IPS DF 19.7 (cell line): ENCODE results near the gene MAPT.
A peak's percentile ranks its signal among the peaks of the same experiment; 100 is the strongest.
"Not testable (repeated sequence)": the region's sequence is repeated elsewhere in the genome, so short reads cannot be mapped to it uniquely, and the experiment has no call there.

ENCODE experiments used
- DNase-seq: peaks from one replicate; pipeline ENCODE4 v3.0.0-alpha.2; 2013; ENCODE audit warnings: low read depth, low spot score

The MAPT gene

DNA sequence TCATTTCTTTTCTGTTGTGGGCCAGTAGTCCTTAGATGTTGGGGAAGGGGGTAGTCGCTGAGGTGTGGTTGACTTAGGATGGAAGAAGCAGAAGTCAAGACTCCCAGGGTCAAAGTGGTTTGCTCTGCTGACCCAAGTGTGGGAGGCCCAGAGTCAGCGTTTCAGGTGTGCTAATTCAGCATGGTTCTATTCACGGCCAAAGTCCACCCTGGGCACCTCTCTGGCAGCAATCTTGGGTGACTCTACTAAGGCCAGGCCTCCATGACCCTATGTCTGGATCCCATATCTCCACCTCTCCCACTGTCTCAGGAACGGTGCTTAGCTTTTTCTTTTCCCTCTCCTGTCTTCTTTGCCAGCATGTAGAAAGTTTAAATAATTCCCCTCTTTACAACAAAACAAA lies 32.9 kb downstream of the MAPT start:
- DNase-seq, result no peak

DNA sequence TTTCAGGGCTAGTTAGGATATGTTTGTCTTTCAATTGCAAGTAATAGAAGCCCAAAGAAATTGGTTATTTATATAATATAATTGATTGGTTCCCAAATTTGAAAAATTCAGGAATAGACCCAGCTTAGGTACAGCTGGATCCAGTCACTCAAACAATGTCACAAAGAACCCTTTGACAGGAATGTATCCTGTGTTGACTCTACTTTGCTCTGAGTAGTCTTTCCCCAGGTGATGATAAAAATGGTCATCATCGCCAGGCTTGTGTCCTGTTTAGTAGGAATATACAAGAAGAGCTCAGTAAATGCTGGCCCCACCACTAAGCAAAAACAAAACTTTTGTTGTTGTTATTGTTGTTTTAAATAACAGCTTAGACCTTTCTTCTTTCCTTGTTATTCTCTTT lies 35.0 kb downstream of the MAPT start:
- DNase-seq, result no peak

DNA sequence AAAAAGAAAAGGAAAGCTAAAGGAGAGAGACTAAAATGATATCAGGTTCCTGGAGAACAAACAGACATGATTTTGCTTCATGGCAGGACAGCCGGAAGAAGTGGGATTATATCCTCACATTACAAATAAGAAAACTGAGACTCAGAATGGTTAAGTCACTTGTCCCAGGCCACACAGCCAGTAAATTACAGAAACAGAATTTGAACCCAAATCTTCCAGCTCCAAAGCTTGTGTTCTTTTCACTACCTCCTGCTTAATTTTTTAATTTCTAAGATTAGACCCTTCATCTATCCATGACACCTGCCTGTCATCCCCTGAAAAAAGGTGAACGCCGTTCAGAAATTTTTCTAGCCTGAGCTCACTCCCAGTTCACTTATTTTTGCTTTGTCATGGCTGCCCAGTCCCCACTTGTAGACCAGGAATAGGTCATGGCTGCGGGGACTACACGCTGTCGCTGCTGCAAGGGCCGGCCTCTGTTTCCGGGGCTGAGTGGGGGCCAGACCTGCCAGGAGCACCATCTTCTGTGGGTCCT lies 36.1 kb downstream of the MAPT start:
- no peak for DNase-seq

DNA sequence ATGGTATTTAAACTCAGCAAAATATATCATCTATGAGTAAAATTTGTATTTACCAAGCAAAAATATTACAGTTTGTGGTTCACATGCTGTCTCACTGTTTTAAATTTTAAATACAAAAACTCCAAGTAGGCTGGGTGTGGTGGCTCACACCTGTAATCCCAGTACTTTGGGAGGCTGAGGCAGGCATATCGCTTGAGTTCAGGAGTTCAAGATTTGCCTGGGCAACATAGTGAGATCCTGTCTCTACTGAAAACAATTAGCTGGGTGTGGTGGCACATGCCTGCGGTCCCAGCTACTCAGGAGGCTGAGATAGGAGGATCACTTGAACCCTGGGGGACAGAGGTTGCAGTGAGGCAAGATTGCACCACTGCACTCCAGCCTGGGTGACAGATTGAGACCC lies 37.3 kb downstream of the MAPT start:
- no peak for DNase-seq

DNA sequence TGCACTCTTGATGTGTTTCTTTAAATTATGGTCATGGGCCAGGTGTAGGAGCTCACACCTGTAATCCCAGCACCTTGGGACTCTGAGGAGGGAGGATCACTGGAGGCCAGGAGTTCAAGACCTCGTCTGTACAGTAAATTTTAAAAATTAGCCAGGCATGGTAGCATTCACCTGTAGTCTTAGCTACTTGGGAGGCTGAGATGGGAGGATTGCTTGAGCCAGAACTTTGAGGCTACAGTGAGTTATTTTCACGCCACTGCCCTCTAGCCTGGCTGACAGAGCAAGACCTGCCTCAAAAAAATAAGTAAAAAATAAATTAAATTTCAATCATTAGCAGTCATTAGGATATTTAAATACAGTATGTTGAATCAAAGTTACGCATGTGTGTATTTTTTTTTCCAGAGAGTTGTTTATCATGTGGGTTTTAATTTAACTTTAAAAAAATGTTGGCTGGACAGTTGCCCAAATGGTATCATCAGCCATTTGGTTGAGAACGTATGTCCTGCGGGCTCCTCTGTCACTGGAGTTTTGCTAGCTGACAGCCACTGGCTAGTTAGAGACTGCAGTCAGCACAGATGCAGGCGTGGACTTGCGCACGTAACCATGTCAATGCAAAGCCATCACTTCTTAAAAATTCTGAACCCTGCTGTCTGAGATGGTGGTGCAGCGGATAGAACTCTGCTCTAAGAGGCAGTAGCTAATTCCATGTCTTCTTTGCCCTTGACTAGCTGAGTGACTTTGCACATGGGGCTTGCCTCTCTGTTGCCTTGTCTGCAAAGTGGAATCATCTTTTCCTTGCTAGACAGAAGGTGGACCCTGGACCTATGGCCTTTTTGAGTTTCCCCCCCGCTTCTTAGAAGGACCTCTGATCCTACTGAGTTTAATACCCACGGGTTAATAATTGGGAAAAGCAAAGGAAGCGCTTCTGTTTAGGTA lies 40.0 kb downstream of the MAPT start:
- no peak for DNase-seq

DNA sequence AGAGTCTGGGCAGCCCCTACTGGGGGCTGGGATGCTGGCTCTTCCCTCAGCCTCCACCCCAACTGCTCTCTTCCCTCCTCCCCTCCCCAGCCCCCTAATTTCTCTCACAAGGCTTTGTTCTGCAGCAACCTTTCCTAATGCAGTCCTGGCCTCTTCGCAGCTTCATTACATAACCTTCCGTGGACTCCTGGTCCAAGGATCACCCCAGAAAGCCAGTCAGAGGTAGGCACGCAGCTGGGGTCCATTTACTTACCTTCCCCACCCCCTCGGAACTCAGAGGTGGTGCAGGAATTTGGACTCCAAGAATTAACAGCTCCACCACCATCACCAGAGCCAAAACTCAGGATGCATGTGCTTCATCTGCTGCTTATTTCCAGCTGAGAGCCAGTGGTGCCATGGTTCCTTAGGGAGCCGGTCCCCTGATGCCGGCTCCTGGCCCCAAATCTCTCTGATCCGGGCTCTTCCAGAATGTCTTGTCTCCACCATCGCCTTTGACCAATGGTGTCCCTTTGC lies 40.9 kb downstream of the MAPT start:
- no peak for DNase-seq

DNA sequence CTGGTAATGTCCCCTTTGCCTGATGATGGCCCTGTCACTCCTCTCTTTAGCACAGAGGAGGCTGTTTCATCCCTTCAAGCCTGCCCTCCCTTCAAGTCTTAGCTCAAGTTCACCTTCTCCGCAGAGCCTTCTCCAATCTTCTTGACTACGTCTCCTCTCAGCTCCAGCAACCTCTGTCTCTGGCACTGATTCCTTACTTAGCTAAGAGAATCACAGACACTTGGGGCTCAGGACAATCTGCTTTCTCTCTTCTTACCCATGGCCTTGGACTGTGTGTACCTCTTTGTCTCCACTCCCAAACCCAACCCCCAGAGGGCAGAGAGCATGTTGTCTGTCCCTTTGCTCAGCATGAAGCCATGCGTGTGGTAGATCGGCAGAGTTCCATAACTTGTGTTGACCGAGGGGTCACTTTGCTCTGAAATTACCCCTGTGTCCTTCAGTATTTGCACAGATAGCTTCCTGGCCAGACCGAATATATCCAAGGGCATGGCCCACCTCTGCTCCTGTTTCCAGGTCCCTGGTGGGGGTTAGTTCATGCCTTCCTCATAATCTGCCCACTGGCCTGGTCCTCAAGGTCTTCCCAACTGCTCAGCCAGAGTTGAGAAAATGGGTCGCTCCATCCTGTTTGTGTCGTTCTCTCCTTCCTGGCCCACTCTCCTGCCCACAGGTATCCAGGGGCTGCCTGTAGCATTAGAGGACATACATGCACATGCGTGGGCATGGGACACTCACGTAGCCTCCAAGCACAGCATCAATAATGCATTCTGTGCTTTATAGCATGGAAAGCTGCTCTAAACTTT lies 41.6 kb downstream of the MAPT start:
- DNase-seq, result no peak

DNA sequence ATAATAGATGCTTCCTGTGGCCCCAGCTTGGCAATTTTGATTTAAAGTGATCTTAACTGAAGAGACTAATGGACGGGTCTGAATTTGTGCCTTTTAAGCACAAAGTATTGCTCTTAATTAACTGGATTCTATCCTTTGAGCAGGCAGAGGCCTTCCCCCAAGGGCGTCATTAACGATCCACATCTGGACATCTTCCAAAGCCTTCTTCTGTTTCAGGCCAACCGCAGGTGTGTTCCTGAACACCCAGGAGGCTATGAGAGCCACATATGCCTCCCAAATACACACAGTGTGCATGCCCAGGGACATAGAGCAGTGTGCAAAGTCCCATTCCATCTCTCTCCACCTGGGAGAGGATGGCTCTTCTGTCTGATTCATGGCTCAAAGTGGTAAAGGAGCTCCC lies 42.3 kb downstream of the MAPT start:
- no peak for DNase-seq

DNA sequence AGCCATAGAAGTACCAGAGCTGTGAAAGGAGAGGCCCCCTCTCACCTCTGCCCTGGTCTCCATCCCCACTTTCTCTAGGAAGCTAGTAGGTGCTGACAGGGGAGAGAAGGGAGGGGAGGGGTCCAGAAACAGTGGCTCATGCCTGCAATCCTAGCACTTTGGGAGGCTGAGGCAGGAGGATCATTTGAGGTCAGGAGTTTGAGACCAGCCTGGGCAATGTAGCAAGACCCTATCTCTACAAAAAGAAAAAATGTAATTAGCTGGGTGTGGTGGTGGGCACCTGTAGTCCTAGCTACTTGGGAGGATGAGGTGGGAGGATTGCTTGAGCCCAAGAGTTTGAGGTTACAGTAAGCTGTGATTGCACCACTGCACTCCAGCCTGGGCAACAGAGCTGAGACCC lies 42.8 kb downstream of the MAPT start:
- DNase-seq, result not testable (repeated sequence)

DNA sequence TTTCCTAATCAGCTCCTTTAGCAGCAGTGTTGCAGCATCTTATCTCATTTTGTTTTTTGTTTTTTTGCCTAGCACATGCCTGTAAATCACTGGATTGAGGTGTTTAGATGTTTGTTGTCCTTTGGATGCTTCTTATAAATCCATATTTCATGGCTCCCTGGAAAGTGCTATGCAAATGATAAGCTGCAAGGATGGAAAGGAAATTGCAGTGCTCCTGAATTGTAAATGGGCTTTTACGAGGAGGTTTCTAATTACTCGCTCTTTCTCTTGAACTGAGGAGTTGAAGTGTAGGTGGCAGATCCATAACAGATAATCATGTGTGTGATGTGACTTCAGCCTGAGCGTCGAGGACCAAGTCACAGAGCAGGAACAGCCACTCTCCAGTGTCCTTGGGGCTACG lies 45.0 kb downstream of the MAPT start:
- DNase-seq, result no peak

DNA sequence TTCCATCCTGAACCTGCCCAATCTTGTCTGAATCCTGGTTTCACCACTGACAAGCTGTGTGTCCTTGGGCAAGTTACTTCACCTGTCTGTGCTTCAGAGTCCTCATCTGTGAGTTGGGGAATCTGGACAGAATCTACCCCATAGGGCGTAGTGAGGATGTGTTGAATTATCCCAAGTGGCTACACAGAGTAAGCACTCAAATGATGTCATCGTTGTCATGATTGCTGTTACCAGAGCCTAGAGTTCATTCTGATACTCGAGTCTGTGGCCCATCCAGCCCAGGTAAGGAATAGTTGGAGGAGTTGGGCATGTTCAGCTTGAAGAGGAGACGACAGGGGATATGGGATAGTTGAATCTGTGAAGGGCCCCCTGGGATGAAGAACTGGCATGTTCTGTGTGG lies 45.9 kb downstream of the MAPT start:
- DNase-seq, result no peak

DNA sequence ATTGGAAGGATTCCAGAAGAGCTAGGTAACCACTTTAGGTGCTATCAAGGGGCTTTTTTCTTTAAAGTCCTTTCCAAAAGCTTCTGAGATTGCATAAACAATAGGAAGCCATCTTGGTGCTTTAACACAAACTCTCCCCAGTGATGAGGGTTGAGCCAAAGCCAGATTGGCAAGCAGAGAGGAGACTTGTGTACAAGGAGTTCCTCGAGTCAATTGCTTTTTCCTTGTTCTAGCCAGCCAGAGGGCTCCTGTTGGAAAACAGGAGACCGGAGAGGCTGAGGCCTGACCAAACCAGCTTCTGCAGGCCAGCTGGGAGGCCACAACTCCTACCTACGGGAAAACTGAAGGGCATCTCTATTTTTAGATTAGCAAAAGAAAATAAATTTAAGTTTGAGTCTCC lies 46.5 kb downstream of the MAPT start:
- DNase-seq, result no peak

DNA sequence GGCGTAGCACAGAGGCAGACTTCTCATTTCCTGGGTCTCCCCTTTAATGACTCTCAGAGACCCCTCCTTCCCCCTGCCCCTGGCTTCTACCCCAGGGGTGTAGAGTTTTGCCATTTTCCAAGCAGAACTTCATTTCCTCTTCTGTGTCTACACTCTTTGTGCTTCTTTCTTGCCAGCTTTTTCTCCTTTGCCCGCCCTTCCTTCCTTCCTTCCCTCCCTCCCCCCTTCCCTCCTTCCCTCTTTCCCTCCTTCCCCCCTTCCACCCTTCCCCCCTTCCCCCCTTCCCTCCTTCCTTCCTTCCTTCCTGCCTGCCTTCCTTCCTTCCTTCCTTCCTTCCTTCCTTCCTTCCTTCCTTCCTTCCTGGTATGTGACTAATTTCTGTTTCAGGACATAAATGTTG lies 47.0 kb downstream of the MAPT start:
- no peak for DNase-seq

DNA sequence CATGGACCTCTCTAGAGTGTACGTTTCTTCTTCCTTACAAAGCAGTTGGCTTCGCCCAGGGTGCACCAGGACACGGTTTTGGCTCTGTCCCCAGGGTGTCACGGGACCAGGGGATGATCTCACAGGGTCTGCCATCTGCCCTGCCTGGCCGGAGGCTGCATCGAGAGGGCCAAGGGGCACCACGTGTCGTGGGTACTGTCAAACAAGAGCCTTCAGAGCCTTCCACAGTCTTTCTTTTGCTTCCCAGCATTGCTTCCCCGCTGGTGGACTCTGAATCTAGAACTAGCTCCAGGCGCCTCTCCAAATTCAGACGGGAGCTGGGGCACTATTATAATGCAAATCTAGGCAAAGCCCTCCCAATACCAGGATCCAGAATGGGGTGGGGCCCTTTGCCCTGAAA lies 47.9 kb downstream of the MAPT start:
- DNase-seq, result no peak

DNA sequence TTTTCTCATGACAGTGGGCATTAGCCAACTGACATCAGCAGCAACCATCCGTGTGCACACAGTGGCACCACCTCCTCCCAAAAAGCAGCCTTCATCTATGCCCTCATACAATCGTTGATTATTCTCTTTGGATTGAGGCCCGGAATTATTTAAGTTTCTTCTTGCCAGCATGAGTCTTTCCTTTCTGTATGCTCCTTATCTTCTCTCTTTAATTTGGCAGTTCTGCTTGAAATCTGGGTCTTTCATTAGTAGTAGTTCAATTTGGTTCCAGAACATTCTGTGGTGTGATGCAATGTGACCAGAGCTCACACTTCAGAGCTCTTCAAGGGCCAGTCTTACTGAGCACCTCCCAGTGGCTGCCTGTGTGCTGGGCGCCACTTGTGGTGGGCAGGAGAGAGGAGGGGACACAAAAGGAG lies 52.5 kb downstream of the MAPT start:
- DNase-seq, result no peak

DNA sequence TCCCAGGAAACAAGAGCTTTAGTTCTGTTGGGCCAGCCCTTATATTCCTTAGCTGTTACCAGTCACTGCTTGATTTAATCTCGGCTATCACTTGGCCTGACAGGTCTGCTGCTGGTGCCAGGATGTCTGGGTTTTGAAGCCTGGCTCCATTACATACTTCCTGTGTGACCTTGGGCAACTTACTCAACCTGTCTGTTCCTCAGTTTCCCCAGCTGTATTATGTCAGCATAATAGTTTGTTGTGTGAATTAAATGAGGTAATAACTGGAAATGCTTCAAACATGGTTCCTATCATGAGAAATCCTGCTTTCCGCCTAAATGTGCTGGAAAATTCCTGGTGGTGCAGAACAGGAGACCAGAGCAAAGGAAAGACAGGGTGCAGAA lies 54.1 kb downstream of the MAPT start:
- no peak for DNase-seq

DNA sequence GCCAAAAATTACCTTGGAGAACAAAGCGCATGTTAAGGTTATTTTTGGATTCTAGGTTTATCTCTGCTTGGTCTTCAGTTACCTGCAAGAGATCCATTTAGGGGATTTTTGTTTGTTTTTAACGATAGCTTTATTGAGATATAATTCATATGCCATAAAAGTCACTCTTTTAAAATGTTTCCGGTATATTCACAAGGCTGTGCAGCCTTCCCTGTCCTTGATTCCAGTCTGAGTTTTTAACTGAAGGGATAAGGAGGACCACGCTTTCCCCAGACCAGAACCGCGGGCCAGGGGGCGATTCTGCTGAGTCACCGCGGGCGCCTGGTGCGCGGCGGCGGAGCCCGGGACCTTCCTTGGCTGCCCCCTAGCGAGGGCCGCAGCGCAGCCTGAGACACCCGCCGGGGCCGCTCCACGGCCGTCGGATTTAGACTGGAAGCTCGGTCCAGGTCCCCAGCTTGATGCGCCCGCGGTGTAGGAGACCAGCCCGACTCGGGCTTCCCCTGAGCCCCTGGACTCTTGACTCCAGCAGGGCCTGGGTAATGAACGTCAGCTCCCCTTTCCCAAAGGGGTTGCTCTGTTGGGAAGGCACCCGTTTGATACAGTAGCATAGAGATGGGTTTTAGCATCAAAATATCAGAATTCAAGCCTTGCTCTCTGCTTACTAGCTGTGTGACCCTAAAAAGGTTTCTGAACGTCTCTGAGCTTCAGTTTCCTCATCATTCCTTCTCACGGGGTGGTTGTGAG lies 54.7 kb downstream of the MAPT start:
- DNase-seq, result peak; percentile 17

DNA sequence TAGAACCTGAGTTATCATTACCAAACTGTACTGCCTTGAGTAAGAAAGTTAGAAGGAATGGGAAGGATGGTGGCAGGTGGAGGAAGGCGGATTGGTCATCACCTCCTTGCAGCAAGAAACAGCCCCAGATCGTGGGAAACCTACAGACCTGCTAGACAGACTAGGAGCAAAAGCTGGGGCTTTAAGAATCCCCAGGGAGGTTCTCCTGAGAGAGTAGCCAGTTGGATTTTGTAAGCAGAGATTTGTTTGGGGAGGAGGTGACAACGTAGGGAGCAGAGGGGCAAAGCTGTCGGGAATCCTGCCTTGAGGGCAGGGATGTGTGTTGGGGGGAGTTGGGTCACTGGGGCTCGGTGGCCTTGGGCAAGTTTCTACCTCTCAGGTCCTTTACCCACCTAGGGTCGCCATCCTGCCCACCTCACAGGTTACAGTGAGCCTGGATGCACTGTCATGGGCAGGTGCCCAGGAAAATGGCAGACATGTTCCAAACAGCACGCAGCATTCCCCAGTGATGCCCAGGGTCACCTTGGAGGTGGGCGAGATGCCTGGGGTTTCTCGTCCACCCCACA lies 55.5 kb downstream of the MAPT start:
- DNase-seq, result no peak

DNA sequence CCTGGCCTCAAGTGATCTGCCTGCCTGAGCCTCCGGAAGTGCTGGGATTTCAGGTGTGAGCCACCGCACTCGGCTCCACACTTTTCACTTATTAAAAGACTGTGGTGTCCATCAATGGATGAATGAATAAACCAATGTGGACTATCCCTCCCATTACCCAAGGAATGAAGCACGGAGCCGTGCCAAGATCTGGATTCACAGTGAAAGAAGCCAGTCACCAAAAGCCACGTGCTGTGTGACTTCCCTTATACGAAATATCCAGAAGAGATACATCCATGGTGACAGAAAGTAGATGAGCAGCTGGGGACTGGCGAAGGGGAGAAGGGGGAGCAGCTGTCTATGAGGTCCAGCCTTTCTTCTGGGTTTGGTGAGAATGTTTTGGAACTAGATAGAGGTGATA lies 56.5 kb downstream of the MAPT start:
- no peak for DNase-seq

DNA sequence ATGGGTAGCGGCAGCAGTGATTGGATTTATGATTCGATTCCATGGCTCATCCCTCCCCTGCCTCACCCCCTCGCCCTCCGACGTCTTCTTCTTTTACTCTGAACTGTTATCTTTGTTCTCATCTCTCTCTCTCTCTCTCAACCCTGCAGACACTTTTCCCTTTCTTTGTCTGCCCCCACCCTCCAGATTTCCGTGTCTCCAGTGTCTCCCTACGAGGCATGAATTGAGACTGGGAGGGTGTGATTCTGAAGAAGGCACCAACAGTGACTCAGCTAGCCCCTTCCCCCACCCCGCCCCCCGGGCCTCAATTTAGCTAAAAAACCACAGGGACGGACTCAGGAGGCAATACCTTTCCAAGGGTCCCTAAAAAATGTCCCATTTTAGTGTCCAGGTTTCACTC lies 57.0 kb downstream of the MAPT start:
- DNase-seq, result no peak

DNA sequence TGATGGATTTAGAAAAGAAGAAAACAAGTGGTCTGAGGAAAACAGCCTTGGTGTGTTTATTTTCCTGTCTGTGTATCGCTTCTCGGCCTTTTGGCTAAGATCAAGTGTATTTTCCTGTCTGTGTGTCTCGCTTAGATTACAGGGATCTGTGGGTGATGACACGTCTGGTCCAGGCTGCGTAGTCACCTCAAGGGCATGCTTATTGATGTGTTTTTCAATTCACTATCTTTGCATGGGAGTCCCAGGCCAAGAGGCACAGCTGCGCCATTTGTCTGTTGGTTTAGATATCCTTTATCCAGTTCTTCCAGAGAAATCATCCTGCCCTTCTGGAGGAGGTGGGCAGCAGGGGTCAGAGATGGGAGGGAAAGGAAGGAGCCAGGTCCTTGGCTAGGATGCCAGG lies 57.6 kb downstream of the MAPT start:
- no peak for DNase-seq
